ENCODE data around the gene PSAPL1. TPM values are rescaled to one million over a fixed set of nuclear protein-coding genes. Genes with fewer than 3 reads are reported as not detected.

PSAPL1 gene
- total and polyA plus RNA-seq, 9 of the 15 experiments (the other 6 are each of a cell fraction or from before 2014, with no cell fraction given): not detected

DNA sequence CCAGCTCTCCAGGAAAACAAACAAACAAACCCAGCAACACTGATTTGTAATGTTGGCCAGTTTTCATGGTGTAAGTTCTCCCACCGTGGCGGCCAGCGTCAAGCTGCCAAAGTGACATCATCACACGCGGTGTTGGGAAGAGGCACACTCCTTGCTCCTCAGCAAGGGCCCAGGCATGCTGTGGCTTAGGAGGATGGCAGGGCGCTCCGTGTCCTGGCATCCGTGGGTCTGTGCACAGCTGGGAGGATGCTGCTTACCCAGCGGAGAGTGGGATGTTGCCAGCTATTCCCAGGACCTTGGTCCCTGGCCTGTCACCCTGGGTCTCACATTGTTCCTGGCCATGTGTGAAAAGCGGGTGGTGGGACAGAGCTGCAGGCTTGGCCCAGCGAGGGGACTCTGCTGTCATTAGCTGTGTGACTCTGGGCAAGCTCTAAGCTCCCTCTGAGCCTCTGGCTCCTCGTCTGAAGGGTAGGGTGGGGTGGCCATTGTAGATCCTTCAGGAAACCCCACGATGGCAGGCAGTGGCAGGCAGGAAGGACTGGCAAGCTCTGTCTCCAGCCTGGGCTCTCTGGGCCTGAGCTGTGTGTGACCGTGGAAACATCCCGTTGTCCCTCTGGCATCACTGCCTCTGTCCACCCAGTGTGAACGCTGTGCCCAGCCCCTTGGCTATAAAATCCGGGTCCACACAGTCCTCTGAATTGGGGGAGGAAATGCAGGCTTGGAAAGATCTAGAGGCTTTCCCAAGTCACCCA lies 10.8 kb downstream of the PSAPL1 start:
- no TSS peak for BruUV-seq (replicated peaks)
- H3K79me2 ChIP-seq (ENCODE audit: control insufficient read depth, insufficient read depth, low read length): no peaks in the 10 kb centered on the region
- in situ Hi-C loops (cut with MboI) (no loop called here), intact Hi-C loops (cut with micrococcal nuclease) (no loop called here)
- CTCF ChIA-PET (ENCODE audit: low intra/inter-chr PET ratio): no interaction called here
- peaks cover 0 to 60% of the 10 kb centered on the region in 2 experiments; a peak in 3 of 5 replicates for H3K27me3 ChIP-seq (ENCODE audit: control insufficient read depth in 2 of 2, insufficient read depth in 2 of 2, low read length in 2 of 2)
- POLR2A ChIA-PET: no interaction called here
- no peaks in the 10 kb centered on the region for H3K4me1 ChIP-seq (replicated peaks in 1 of 2; ENCODE audit: control insufficient read depth in 2 of 2, insufficient read depth in 2 of 2, low read length in 2 of 2)
- H3K27ac ChIP-seq (ENCODE audit: extremely low read depth, low read depth, low read length): no peak overlapping the region
- no peak for DNase-seq (ENCODE audit: extremely low read depth in 1 of 4, low spot score in 3 of 4)
- peaks cover 3% of the 10 kb centered on the region; the same call in 1 of the 2 replicates for H4K20me1 ChIP-seq (replicated peaks; ENCODE audit: control insufficient read depth, insufficient read depth, low read length)
- 2% methylated on average over 17 of the region's 17 CpGs for WGBS (ENCODE audit: insufficient coverage, low coverage, missing lambda C conversion rate)
- no peak overlapping the region for H3K4me2 ChIP-seq (ENCODE audit: insufficient read depth, low read length)
- H3K4me3 ChIP-seq: no peak overlapping the region
- no peaks in the 10 kb centered on the region for H3K36me3 ChIP-seq (ENCODE audit: control insufficient read depth, insufficient read depth, low read length)
- H3K9ac ChIP-seq (ENCODE audit: insufficient read depth in 1 of 2, low read depth in 2 of 2, low read length in 2 of 2): no peak overlapping the region
- no peaks in the 10 kb centered on the region for H3K9me3 ChIP-seq (replicated peaks; ENCODE audit: control insufficient read depth, insufficient read depth, low read depth, low read length)
- TF ChIP-seq SMARCB1 (IDR thresholded peaks at IDR 0.05; ENCODE audit: insufficient read length, low read depth): no peak
- TF ChIP-seq, protein P1, sequence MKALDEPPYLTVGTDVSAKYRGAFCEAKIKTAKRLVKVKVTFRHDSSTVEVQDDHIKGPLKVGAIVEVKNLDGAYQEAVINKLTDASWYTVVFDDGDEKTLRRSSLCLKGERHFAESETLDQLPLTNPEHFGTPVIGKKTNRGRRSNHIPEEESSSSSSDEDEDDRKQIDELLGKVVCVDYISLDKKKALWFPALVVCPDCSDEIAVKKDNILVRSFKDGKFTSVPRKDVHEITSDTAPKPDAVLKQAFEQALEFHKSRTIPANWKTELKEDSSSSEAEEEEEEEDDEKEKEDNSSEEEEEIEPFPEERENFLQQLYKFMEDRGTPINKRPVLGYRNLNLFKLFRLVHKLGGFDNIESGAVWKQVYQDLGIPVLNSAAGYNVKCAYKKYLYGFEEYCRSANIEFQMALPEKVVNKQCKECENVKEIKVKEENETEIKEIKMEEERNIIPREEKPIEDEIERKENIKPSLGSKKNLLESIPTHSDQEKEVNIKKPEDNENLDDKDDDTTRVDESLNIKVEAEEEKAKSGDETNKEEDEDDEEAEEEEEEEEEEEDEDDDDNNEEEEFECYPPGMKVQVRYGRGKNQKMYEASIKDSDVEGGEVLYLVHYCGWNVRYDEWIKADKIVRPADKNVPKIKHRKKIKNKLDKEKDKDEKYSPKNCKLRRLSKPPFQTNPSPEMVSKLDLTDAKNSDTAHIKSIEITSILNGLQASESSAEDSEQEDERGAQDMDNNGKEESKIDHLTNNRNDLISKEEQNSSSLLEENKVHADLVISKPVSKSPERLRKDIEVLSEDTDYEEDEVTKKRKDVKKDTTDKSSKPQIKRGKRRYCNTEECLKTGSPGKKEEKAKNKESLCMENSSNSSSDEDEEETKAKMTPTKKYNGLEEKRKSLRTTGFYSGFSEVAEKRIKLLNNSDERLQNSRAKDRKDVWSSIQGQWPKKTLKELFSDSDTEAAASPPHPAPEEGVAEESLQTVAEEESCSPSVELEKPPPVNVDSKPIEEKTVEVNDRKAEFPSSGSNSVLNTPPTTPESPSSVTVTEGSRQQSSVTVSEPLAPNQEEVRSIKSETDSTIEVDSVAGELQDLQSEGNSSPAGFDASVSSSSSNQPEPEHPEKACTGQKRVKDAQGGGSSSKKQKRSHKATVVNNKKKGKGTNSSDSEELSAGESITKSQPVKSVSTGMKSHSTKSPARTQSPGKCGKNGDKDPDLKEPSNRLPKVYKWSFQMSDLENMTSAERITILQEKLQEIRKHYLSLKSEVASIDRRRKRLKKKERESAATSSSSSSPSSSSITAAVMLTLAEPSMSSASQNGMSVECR (CRISPR knock-in tag; IDR thresholded peaks at IDR 0.05): no peak
- no peak for TF ChIP-seq MCM2 (IDR thresholded peaks at IDR 0.05; ENCODE audit: low read depth)
- no peak for TF ChIP-seq NR3C1 (CRISPR knock-in tag; IDR thresholded peaks at IDR 0.05)
- TF ChIP-seq PRMT5 (CRISPR knock-in tag; IDR thresholded peaks at IDR 0.05): no peak
- no peak for ATAC-seq
- H2AFZ ChIP-seq (ENCODE audit: low read depth, low read length): no peak overlapping the region
- FAIRE-seq: no peak
- no peaks in the 10 kb centered on the region for H3K9me1 ChIP-seq (ENCODE audit: control insufficient read depth, insufficient read depth, low read length)
